Jurkat, Clone E6-1 (cell line): Measurements from ENCODE around the gene MSANTD1.

Source experiments
- DNase-seq: peaks from one replicate; pipeline ENCODE4 v3.0.0-alpha.2; 2011; ENCODE audit warnings: low read depth, low spot score
- H3K4me3 ChIP-seq: 2 replicates; pipeline ENCODE4 v1.5.1; 2011; ENCODE audit warnings: mild to moderate bottlenecking, low read length, control low read depth, moderate library complexity

Gene MSANTD1

DNA sequence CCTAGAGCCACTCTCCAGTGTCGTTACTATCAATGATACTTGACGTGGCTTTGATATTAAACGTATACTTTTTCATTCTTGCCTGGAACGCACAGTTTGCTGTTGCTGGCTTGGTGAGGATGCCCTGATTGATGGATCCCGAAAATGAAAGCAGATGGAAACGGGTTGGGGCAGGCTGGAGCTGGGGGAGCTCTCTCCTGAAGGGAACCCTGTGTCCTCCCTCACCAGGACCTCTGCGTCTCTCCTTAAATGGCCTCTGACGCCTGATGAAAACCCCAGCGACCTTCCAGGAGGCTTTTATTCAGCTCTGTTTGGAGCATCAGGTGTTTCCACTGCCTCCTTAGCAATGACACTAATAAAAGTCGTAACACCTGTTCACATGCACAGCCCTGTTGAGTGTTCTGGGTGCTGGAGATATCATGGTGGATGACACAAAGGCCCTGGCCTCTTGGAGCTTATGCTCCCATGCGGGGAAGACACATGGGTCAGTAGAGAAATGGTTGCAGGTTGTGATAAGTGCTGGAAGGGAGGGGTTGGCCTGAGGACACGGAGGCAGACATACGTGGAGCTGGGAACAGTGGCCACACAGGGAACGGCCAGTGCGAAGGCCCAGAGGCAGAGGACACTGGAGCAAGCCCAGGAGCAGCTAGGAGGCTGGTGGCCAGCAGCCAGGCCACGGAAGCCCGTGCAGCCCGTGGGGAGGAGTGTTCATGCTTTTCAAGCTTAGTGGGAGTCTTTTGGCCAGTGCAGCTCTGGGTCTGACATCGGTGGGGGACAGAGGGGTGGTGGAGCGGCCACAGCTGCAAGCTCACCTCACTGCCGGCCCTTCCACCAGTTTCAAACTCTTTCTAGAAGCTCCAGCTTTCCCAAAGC is 7.5 kb downstream of the MSANTD1 start:
- DNase-seq: no peak
- no peak overlapping the region for H3K4me3 ChIP-seq

DNA sequence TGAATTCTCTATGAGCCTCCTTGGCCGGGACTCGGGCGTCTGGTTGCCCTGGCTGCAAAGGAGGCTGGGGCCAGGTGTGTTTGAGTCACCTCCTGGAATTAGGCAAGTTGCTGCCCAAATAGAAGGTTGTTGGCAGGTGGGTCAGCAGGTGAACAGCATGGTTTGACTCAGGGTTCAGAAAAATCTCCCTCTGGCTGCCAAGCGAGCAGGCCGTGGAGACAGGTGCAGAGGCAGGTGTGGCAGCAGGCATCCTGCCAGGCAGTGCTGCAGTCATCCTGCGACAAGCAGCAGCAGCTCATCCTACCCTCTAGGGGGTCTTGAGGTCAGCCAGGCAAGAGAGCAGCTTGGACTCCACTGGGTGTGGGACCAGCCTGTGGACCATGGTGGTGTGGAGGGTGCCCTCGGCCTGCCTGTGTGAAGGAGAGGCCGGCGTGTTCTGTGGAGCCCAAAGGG is 8.2 kb downstream of the MSANTD1 start:
- DNase-seq: no peak

DNA sequence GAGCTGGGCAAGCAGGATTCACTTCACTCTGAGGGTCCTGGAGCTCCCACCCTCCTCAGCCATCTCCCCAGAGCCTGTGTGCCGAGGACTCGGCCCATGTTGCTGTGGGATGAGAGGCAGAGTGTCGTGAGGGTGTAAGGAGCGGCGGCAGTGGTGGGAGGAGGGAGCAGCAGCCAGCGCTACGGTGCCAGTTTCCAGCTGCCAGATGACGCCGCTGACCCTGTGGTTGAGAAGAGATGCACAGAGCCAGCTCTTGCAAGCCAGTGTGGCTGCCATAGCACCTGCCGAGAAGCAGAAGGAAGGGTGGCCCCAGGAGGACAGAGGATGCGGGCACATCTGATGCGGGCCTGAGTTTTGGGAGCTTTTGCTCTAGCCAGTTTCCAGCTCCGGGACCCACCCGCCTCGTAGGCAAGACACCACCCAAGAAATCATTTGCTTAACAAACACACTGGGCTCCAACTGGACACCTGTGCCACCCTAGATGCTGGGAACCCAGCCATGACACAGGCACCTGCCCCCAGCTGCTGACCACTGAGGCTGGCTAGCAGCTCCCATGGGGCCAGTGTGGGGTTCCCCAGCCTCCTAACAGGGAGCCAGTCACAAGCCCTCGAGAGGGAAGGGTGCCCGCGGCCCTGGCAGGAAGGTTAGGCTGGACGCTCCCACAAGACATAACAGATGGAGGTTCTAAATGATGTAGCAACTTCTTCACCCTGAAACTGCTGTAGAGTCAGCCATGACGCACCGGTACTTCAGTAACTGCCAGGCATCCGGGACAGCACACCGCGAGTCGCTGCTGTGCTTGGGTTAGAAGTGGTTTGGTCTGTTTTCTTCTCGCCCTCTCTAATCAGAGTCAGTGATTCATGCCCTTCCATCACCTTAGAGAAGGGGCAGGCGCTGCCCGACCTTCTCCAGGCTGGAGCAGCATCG is 8.9 kb downstream of the MSANTD1 start:
- no peak overlapping the region for H3K4me3 ChIP-seq
- no peak for DNase-seq

More for the DNA sequence above, 8.2 kb downstream of the MSANTD1 start:
- no peak overlapping the region for H3K4me3 ChIP-seq

DNA sequence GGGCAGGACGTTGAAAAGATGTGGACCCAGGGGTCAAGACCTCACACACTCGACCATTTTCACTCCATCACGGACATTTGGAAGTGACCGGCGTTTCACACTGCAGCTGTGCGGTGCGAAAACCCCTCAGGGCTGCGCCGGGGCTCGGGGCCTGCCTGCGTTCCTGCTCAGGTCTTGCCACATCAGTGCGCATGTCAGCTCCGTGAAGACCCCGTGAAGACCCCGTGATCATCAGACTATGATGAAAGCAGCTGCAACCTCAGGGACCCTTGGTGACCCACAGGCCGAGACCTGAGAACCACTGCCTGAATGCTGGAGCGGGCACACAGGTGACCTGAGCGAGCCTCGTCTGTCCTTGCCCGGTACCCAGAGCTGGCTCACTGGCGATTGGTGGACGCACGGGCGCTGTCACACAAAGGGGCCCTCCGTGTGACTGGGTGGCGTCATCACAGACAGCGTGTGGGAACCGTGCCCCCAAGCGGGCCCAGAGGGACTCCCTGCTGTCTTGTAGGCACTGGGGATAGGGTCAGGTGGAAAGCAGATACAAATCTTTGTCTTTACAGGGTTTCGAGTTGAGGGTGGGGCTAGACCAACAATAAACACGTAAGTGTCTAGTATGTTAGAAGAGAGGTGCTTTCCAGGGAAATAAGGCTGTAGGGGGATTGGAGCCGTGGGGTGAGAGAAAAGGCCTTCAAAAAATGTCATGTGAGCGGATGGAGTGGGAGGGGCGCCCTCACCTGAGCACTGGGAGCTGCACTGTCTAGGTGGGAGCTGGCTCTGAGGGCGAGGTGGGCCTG is 12.7 kb downstream of the MSANTD1 start:
- no peak for DNase-seq
- no peak overlapping the region for H3K4me3 ChIP-seq

DNA sequence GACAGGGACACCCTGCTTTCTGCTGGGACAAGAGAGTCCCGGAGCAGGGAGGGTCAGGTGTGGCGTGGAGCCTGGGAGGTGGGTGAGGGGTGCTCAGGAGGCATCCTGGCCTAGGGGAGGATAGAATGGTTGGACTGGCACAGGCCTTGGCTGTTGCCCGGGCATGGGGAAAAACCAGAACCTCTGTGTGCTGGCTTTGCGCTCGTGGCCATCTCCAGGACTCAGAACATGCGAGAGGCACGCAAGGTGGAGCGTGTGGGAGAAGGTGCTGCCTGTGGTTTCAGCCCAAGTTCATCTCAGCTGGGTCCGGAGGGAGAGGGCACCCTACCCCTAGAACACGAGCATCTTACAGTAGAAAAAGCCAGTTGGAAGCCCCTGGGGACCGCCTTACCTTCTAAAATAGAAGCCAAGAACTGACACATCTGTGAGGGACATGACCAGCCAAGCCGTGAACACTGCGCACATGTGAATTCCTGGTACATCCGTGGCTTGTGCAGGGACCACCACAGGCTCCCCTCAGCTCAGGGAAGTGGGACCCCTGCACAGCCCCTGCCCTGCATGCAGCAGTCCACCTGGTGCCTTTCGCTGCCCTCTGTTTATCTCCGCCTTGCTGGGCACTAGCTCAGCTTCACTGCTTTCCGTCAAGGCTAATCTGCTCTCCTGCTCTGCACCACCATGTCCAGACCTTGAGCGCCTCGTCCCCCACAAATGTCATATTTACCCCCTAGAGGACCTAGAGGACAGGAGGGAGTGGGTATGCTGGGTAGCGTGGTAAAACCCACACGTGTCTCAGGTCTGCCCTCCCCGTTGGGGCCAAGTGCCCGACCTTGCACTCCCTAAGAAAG is 13.5 kb downstream of the MSANTD1 start:
- no peak for DNase-seq

DNA sequence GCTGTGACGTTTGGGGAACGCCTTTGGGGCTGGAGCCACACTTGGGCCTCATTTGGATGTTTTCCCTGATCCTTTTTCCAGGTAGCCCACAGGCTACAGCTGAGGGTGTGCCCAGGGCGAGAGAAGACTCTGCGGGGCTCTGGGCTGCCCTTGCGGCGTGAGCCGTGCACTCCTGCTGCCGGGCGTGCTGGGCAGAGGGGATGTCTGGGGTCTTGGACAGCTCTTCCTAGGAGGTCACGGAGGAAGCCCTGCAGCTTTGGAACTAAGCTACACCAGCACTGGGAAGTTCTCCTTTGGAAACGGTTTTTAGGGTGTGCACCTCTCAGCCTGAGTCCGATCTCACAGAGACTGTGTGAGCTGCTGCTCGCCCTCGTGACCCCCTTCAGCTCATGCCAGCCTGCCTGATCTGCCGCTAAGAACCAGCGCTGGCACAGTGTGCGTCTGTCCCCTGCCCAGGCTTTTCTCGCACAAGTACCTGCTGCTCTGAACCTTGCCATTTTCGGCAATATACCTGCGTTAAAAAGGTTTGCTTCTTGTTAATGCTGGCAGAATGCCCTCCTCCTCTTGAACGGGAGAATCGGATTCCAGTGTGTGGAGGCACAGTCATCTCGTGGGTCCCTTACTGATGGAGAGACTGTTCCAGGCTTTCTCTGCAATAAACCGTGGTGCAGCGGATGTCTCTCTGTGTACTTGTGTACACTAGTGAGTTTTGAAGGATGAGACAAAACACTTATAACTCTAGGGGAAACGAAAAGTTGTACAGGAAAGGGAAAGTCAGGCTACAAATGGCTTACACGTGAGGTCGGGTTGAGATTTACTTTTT is 14.3 kb downstream of the MSANTD1 start:
- no peak overlapping the region for H3K4me3 ChIP-seq
- no peak for DNase-seq

More for the DNA sequence above, 13.5 kb downstream of the MSANTD1 start:
- no peak overlapping the region for H3K4me3 ChIP-seq

DNA sequence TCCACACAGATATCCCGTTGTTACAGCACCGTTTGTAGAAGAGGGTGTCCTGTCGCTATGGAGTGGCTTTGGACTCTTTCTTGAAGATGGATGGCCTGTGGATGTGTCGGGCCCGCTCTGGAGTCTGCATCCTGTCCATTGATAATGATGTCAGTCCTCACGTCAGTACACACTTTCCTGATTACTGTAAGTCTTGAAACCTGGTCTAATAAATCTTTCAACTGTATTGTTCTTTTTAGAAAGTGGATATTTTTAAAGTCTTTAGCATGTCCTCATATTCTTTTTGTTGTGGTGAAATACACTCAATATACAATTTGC is 14.9 kb downstream of the MSANTD1 start:
- H3K4me3 ChIP-seq: no peak overlapping the region
- DNase-seq: no peak

DNA sequence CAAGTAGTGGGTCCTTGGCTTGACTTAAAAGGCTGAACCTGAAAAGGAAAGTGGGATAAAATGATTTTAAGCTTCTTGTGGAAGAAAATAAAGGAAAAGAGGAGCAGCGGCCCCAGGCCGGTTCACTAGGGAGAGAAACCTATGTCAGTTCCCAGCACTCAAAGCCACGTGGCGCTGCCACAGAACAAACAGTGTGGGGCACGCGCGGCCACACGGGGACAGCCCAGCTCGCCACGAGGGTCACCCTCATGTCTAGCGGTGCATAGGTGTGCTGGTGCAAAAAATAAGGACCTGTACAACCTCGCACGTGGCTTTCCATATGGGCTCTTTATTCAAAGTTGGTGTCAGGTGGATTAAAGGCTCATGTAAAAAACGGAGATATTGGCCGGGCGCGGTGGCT is 17.1 kb downstream of the MSANTD1 start:
- no peak overlapping the region for H3K4me3 ChIP-seq
- no peak for DNase-seq

DNA sequence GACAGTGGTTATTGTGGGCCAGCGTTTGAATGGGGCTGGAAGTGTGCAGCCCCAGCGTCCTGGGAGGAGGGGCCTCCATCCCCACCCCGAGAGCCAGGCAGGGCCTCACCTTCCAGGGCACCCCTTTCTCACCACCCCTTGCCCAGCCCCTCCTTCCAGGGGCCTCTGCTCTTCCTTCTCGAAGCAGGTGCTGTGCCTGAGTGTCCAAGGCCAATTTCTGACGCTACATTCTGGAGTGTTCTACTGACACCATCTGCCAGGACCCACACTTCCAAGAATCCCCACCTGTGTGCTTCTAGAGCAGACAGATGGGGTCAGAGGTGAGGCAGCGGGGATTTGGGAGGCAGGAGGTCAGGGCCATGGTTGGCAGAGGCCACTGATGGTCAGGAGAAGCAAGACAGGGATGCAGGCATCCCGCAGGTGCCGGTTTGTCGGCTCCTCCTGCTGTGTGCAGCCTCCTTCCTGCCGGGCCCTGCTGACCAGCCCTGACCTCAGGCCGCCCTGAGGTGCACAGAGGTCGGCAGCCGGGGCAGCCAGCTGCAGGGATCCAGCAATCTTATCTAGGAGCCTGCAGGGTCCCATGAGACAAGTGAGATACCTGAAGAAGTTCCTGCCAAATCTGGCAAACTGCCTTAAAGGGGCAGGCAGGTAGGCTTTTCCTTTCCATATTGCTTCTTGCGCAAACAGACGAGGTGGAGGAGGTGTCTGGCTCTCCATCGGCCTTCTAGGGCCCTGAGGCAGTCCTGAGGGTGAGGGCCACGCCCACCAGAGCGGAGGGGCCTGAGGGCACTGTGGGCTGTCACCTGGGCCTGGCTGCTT is 18.8 kb downstream of the MSANTD1 start:
- H3K4me3 ChIP-seq: no peak overlapping the region
- no peak for DNase-seq

DNA sequence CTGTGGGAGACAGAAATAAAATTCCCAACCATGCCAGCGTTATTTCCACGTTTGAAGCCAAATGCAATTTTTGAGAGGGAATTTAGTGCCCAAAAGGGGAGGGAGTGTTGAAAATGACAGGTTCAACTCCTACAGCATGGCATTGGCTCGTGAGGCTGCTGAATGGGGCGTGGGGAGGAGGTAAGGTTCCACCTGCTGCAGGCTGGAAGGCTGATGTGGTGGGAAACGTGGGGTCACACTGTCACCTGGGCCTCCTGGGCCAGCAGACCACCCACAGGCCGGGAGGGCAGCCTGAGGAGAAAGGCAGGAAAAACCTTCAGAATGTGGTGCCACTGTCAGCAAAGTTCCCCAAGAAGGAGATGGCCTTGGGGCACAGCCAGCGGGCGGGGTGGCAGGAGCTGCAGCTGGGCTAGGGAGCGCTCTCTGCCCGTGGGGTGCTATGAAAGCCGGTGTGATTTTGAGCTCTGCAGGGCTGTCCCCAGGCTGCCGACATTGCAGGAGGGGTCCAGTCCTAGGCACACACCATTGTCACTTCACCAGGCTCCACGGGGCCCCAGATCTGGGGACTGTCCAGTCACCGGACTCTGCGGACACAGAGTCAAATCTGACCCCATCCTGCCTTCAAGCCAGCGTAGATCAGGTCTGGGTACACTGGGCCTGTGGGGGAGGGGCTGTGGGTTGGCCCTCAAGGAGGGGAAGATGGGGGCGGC is 19.6 kb downstream of the MSANTD1 start:
- no peak overlapping the region for H3K4me3 ChIP-seq
- no peak for DNase-seq

DNA sequence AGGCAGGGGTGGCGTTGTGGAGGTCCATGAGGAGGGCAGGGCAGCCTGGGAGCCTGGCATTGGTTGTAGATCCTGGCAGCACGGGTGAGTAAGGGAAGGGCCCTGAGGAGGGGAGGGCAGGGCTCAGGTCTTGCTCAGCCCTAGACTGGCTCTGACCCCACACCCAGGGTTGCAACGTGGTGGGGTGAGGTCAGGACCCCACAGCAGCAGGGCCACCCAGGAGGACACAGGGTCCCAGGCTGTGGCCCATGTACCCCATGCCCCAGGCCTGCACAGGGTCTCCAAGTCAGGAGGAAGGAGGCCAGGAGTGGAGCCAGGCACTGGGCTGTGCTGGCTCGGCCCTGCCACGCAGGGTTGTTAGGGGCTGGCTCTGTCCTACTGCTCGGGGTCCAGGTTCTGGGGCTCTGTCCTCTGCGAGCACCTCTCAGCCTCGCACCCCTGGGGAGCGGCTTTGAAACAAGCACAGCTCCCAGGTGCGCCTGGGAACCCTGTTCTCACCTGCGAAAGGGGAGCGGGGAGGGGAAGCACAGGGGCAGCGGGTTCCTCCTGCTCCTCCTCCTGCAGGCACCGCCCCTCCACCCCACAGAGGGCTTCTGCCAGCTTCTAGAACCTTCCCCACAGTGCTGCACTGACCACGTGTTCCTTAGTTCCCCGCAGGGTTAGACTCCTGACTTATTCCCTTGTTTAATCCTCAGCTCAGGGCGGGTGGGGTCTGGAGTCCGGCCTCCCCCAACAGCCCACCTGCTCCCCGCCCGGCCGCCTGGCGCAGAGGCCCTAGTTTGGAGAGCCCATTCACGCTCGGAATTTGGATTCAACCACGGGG is 20.4 kb downstream of the MSANTD1 start:
- no peak for DNase-seq

DNA sequence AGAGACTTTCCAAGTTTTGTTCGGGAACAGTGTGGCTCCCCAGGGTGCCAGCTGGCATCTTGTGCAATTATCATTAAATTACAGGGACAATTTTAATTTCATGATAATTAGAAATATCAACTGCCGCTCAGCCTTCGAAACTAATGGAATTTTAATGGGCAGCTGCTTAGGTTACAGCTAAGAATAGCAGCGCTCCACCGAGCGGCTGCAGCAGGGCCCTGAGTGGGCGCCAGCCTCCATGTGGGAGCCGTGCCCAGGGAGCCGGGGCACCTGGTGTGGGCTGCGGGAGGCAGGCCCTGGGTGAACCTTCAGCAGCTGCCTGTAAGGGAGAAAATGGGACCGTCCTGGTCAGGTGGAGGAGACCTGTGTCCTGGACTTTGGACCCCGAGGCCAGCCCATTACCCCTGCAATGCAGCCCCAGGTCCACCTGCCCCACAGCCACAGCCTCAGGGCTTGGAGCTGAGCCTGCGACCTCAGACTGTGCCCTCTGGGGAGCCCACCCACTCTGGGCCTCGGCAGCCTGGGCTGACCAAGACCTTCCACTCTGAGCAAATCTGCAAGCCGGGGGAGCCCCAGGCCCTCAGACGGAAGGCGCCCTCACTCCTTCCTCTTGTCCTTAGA is 21.1 kb downstream of the MSANTD1 start:
- no peak overlapping the region for H3K4me3 ChIP-seq
- no peak for DNase-seq

More for the DNA sequence above, 20.4 kb downstream of the MSANTD1 start:
- H3K4me3 ChIP-seq: no peak overlapping the region

DNA sequence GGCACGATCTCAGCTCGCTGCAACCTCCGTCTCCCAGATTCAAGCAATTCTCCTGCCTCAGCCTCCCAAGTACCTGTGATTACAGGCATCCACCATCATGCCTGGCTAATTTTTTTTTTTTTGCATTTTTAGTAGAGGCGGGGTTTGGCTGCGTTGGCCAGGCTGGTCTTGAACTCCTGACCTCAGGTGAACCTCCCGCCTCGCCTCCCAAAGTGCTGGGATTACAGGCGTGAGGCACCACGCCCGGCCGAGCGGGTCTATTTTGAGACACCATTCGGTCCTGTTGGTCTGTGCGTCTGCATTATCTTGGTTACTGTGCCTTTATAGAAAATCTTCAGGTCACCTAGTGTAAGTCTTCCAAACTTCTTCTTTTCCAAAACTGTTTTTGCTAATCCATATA is 22.2 kb downstream of the MSANTD1 start:
- DNase-seq: no peak
- H3K4me3 ChIP-seq: no peak overlapping the region

DNA sequence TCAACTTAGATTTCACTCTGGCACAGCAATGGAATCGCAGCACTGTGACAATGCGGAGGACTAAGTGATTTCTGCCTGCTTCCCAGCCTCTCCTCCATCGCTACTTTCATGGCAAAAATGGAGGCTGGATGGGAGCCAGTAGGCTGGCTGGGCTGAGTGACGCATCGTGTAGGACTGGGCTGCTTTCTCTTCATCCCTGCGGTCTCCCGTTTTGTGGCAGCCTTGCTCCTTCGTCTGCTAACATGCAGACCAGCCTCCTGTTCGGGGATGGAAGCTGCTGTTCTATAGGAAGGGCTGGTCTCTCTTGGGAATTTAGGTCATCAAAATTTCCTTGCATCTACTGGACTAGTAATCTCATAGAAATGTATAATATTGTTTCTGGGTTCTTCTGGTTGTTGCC is 28.0 kb downstream of the MSANTD1 start:
- no peak for DNase-seq
- no peak overlapping the region for H3K4me3 ChIP-seq

DNA sequence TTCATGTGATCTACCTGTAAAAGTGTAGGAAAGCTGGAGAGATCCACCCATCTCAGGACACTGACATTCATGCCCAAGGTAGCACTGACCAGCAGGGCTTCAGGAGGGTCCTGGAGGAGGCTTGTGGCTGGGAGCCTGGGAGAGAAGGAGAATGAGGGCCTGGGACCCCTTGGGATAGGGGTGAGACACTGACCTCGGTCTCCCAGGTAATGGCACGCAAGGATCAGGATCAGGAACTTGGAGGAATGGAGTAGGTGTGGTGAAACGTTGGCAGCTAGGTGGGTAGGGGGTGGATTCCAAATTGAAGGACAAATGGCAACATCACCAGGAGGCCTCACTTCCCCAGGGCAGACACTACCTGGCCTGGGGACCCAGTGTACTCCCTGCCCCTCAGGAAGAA is 31.5 kb downstream of the MSANTD1 start:
- DNase-seq: no peak
- no peak overlapping the region for H3K4me3 ChIP-seq
